MM.1S (cell line): ENCODE results near the gene ATP10D.

ENCODE experiments used
- DNase-seq: peaks from one replicate; pipeline ENCODE4 v3.0.0-alpha.2; 2015
- H2AFZ ChIP-seq: fragments of 300-600 bp; sonication (generic); 2 replicates; pipeline ENCODE4 v1.6.0; 2016; ENCODE audit warnings: antibody characterized with exemption, low read length
- H3F3A ChIP-seq: fragments of 300-600 bp; sonication (generic); 2 replicates; pipeline ENCODE4 v1.6.1; 2016; ENCODE audit warnings: mild to moderate bottlenecking, antibody characterized with exemption, low read length, moderate library complexity, mixed read lengths; ENCODE audit not compliant: insufficient read depth
- H3K27ac ChIP-seq: fragments of 300-600 bp; sonication (generic); 2 replicates; pipeline ENCODE4 v1.5.1; 2016; ENCODE audit warnings: mild to moderate bottlenecking, low read length
- H3K27me3 ChIP-seq: fragments of 300-600 bp; sonication (generic); replicated peaks from 2 replicates; pipeline ENCODE4 v1.6.0; 2016; ENCODE audit warnings: low read length; ENCODE audit not compliant: insufficient read depth
- H3K36me3 ChIP-seq: fragments of 300-600 bp; sonication (generic); replicated peaks from 2 replicates; pipeline ENCODE4 v1.6.1; 2016; ENCODE audit warnings: mild to moderate bottlenecking, low read length, mixed read lengths; ENCODE audit not compliant: insufficient read depth
- H3K4me1 ChIP-seq: fragments of 300-600 bp; sonication (generic); 2 replicates; pipeline ENCODE4 v1.6.1; 2016; ENCODE audit warnings: low read length, mixed read lengths
- H3K4me2 ChIP-seq: fragments of 300-600 bp; sonication (generic); 2 replicates; pipeline ENCODE4 v1.6.0; 2016; ENCODE audit warnings: low read depth, low read length
- H3K4me3 ChIP-seq: fragments of 300-600 bp; sonication (generic); 2 replicates; pipeline ENCODE4 v1.5.1; 2016; ENCODE audit warnings: low read length, mixed read lengths
- H3K79me2 ChIP-seq: fragments of 300-600 bp; sonication (generic); 2 replicates; pipeline ENCODE4 v1.6.1; 2016; ENCODE audit warnings: mixed run types, low read length, mixed read lengths
- H3K9ac ChIP-seq: fragments of 300-600 bp; sonication (generic); 2 replicates; pipeline ENCODE4 v1.6.1; 2016; ENCODE audit warnings: low read length, mixed read lengths
- H3K9me2 ChIP-seq: fragments of 300-600 bp; sonication (generic); replicated peaks from 2 replicates; pipeline ENCODE4 v1.6.1; 2016; ENCODE audit warnings: mild to moderate bottlenecking, low read length, mixed read lengths; ENCODE audit not compliant: insufficient read depth
- H3K9me3 ChIP-seq: fragments of 300-600 bp; sonication (generic); replicated peaks from 2 replicates; pipeline ENCODE4 v1.6.1; 2016; ENCODE audit warnings: mild to moderate bottlenecking, low read length, mixed read lengths; ENCODE audit not compliant: insufficient read depth
- H4K20me1 ChIP-seq: fragments of 300-600 bp; sonication (generic); 2 replicates; pipeline ENCODE4 v1.6.1; 2016; ENCODE audit warnings: mild to moderate bottlenecking, low read length, moderate library complexity, mixed read lengths; ENCODE audit not compliant: insufficient read depth
- CTCF ChIP-seq: fragments of 300-600 bp; sonication (generic); IDR thresholded peaks from 2 replicates; pipeline ENCODE4 v1.5.1; 2016; ENCODE audit warnings: antibody characterized with exemption, low read length, mixed read lengths
- EZH2 ChIP-seq: fragments of 300-600 bp; sonication (generic); optimal IDR thresholded peaks from 2 replicates; pipeline ENCODE3; 2017; ENCODE audit warnings: low read depth, mild to moderate bottlenecking, antibody characterized with exemption, low read length, mixed read lengths
- EZH2phosphoT487 ChIP-seq: fragments of 300-600 bp; sonication (generic); IDR thresholded peaks from 2 replicates; pipeline ENCODE4 v1.6.1; 2018; ENCODE audit warnings: antibody characterized with exemption, low read length

The ATP10D gene

GRCh38 chr4:47577779-47578553, 92.9 kb downstream of the ATP10D start:
- Histone ChIP-seq H3K9me2 (no peaks in the 10 kb centered on the region), H3K4me1 (no peaks in the 10 kb centered on the region), H2AFZ (no peak overlapping the region), H3K36me3 (no peaks in the 10 kb centered on the region), H3K9me3 (no peaks in the 10 kb centered on the region), H3K4me3 (no peak overlapping the region), H3K27me3 (no peaks in the 10 kb centered on the region), H3K4me2 (no peak overlapping the region), H3F3A (no peaks in the 10 kb centered on the region), H3K79me2 (no peaks in the 10 kb centered on the region), H3K27ac (no peak overlapping the region), H3K9ac (no peak overlapping the region), H4K20me1 (no peaks in the 10 kb centered on the region)
- no peak for DNase-seq
- TF ChIP-seq CTCF: no peak
- no peak for TF ChIP-seq EZH2
- TF ChIP-seq EZH2phosphoT487: no peak

- H3K79me2 ChIP-seq: no peaks in the 10 kb centered on the region
- H3K9ac ChIP-seq: no peak overlapping the region
Observed at GRCh38 chr4:47579235-47579634, 94.2 kb downstream of the ATP10D start.

GRCh38 chr4:47590325-47590724, 105.2 kb downstream of the ATP10D start:
- Histone ChIP-seq H3K9ac (no peak overlapping the region), H3K4me3 (no peak overlapping the region), H3K9me3 (no peaks in the 10 kb centered on the region), H3K4me2 (no peak overlapping the region), H4K20me1 (no peaks in the 10 kb centered on the region), H3K4me1 (no peaks in the 10 kb centered on the region), H3K36me3 (no peaks in the 10 kb centered on the region), H3K79me2 (no peaks in the 10 kb centered on the region), H2AFZ (no peak overlapping the region), H3K27ac (no peak overlapping the region), H3F3A (0 out of 2 replicates have a peak, but pooled peaks cover 3% of the 10 kb centered on the region), H3K27me3 (no peaks in the 10 kb centered on the region), H3K9me2 (no peaks in the 10 kb centered on the region)
- TF ChIP-seq EZH2phosphoT487 (no peak), CTCF (no peak), EZH2 (no peak)
- no peak for DNase-seq

More at GRCh38 chr4:47579235-47579634, 94.2 kb downstream of the ATP10D start:
- DNase-seq: no peak
- Histone ChIP-seq H3K9me2 (no peaks in the 10 kb centered on the region), H3K27ac (no peak overlapping the region), H3K36me3 (no peaks in the 10 kb centered on the region), H4K20me1 (no peaks in the 10 kb centered on the region), H3K27me3 (no peaks in the 10 kb centered on the region), H3F3A (no peaks in the 10 kb centered on the region), H2AFZ (no peak overlapping the region), H3K9me3 (no peaks in the 10 kb centered on the region), H3K4me2 (no peak overlapping the region), H3K4me1 (no peaks in the 10 kb centered on the region), H3K4me3 (no peak overlapping the region)
- TF ChIP-seq EZH2phosphoT487: no peak
- TF ChIP-seq EZH2: no peak
- no peak for TF ChIP-seq CTCF
